ENCODE data around the gene PODN.

PODN gene

DNA sequence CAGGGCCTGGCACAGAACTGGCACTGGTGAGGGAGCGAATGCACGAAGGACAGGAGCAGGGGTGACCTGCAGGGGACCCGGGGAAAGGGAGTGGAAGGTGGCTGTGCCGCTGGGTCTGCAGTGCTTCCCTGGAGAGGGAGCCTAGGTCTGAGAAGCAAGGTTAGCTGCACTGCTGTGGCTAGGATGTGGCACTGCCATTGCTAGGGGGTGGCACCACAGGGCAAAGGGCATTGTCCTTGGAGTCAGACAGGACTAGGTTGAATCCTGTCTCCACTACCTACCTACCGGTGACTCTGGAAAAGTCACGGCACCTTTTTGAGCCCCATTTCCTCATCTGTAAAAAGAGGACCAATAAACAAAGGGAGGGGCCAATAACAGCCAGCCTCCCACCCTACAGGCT is 52.1 kb downstream of the PODN start:
- no peaks in the 10 kb centered on the region for H3K27me3 ChIP-seq (ENCODE audit: insufficient read depth, poor library complexity, severe bottlenecking)
- no peak overlapping the region for H3K4me3 ChIP-seq (replicated peaks; ENCODE audit: insufficient read depth, low read length)
- H3K27ac ChIP-seq (replicated peaks): no peak overlapping the region
- no peak for DNase-seq (ENCODE audit: low read depth in 1 of 2, low spot score in 1 of 2)
- no peak for TF ChIP-seq POLR2AphosphoS5 (IDR thresholded peaks at IDR 0.05; ENCODE audit: low read depth)
- no peak for TF ChIP-seq GABPA (IDR thresholded peaks at IDR 0.05; ENCODE audit: low read depth)
- TF ChIP-seq SPI1 (IDR thresholded peaks at IDR 0.05; ENCODE audit: borderline replicate concordance, low read depth): no peak
- TF ChIP-seq, protein P1, sequence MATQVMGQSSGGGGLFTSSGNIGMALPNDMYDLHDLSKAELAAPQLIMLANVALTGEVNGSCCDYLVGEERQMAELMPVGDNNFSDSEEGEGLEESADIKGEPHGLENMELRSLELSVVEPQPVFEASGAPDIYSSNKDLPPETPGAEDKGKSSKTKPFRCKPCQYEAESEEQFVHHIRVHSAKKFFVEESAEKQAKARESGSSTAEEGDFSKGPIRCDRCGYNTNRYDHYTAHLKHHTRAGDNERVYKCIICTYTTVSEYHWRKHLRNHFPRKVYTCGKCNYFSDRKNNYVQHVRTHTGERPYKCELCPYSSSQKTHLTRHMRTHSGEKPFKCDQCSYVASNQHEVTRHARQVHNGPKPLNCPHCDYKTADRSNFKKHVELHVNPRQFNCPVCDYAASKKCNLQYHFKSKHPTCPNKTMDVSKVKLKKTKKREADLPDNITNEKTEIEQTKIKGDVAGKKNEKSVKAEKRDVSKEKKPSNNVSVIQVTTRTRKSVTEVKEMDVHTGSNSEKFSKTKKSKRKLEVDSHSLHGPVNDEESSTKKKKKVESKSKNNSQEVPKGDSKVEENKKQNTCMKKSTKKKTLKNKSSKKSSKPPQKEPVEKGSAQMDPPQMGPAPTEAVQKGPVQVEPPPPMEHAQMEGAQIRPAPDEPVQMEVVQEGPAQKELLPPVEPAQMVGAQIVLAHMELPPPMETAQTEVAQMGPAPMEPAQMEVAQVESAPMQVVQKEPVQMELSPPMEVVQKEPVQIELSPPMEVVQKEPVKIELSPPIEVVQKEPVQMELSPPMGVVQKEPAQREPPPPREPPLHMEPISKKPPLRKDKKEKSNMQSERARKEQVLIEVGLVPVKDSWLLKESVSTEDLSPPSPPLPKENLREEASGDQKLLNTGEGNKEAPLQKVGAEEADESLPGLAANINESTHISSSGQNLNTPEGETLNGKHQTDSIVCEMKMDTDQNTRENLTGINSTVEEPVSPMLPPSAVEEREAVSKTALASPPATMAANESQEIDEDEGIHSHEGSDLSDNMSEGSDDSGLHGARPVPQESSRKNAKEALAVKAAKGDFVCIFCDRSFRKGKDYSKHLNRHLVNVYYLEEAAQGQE (IDR thresholded peaks at IDR 0.05; ENCODE audit: insufficient replicate concordance, low read depth): no peak
- TF ChIP-seq, protein P2, sequence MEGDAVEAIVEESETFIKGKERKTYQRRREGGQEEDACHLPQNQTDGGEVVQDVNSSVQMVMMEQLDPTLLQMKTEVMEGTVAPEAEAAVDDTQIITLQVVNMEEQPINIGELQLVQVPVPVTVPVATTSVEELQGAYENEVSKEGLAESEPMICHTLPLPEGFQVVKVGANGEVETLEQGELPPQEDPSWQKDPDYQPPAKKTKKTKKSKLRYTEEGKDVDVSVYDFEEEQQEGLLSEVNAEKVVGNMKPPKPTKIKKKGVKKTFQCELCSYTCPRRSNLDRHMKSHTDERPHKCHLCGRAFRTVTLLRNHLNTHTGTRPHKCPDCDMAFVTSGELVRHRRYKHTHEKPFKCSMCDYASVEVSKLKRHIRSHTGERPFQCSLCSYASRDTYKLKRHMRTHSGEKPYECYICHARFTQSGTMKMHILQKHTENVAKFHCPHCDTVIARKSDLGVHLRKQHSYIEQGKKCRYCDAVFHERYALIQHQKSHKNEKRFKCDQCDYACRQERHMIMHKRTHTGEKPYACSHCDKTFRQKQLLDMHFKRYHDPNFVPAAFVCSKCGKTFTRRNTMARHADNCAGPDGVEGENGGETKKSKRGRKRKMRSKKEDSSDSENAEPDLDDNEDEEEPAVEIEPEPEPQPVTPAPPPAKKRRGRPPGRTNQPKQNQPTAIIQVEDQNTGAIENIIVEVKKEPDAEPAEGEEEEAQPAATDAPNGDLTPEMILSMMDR (IDR thresholded peaks at IDR 0.05; ENCODE audit: insufficient read depth, low read length): no peak

DNA sequence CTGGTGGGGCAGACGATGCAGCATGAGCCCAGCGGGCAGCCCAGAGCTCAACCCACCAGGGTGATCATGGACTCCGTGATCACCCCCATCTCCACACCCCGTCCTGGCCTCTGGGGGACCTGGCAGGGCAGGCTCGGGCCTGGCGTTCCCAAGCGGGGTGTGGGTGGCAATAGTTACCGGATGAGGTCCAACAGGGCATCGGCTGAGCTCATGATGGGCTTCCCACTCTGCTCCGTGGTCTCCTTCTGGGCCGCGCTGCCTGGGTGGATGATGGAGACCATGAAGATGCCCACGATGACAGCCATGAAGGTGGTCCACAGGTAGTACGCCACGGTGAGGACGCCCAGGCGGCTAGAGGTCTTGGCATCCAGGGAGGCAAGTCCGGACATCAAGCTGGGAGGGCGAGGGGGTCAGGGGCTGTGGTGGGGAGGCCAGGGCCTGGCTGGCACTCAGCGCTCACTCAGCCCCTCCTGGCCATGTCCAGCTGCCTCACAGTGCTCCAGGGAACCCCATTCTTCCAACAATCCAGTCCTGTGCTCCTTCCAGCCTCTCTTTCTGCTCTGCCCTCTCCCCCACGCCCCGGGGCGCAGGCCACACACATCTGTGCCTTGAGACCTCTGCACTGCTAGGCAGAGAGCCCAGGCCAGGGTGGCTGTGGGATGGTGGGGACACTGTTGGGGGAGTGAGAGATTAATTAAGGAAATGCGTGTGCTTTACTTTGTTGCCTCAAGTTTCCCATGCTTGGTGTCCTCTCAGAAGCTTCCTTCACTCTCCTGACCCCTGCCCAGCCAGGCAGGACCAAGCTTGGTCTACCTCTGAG is 52.8 kb downstream of the PODN start:
- Histone ChIP-seq H3K27me3 (ENCODE audit: insufficient read depth, poor library complexity, severe bottlenecking) (no peaks in the 10 kb centered on the region), H3K27ac (replicated peaks) (no peak overlapping the region), H3K4me3 (replicated peaks; ENCODE audit: insufficient read depth, low read length) (no peak overlapping the region)
- TF ChIP-seq GABPA (IDR thresholded peaks at IDR 0.05; ENCODE audit: low read depth): no peak
- TF ChIP-seq, protein P2 (IDR thresholded peaks at IDR 0.05; ENCODE audit: insufficient read depth, low read length): no peak
- TF ChIP-seq, protein P1 (IDR thresholded peaks at IDR 0.05; ENCODE audit: insufficient replicate concordance, low read depth): no peak
- TF ChIP-seq POLR2AphosphoS5 (IDR thresholded peaks at IDR 0.05; ENCODE audit: low read depth): no peak
- TF ChIP-seq SPI1 (IDR thresholded peaks at IDR 0.05; ENCODE audit: borderline replicate concordance, low read depth): no peak
- no peak for DNase-seq (ENCODE audit: low read depth in 1 of 2, low spot score in 1 of 2)

DNA sequence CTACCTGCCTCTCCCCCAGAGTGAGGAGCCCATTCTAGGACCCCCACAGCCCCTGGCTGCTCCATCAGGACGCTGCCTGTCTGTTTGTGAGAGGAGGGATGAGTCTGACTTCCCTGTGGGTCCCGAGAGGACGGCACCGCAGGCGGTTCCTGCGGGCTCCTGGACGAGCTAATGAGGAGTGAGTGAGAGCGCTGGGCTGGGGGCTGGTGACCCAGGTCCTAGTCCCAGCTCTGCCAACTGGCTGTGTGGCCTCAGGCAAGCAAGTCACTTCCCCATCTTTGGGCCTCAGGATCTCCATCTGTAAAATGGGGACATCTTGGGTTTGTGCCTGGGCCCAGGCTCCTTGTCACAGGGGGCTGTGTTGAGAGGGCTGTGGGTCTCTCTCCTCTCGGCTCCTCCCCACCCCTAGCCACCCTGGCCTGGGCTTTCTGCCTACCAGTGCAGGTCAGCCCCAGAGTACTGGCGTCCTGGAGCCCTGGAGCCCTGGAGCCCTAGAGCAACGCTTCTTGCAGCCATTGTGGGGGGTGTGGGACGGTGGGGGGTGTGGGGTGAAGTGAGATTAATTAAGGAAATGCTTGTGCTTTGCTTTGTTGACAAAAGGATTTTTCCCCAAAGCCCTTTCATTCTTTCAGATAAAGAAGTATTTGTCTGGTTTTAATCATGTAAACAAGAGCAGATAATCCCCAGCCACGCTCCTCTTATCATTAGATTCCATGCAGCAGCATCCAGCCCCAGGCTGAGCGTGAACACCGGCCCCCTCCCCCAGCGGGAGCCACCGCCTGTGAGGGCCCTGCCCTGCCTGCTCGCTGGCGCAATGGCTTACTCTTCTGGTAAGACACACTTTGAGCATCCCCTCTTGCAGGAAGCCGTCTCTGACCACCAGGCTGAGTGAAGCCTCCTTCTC is 53.6 kb downstream of the PODN start:
- Histone ChIP-seq H3K27ac (replicated peaks) (no peak overlapping the region), H3K27me3 (ENCODE audit: insufficient read depth, poor library complexity, severe bottlenecking) (no peaks in the 10 kb centered on the region), H3K4me3 (replicated peaks; ENCODE audit: insufficient read depth, low read length) (no peak overlapping the region)
- no peak for DNase-seq (ENCODE audit: low read depth in 1 of 2, low spot score in 1 of 2)
- TF ChIP-seq SPI1 (IDR thresholded peaks at IDR 0.05; ENCODE audit: borderline replicate concordance, low read depth) (no peak), GABPA (IDR thresholded peaks at IDR 0.05; ENCODE audit: low read depth) (no peak), POLR2AphosphoS5 (IDR thresholded peaks at IDR 0.05; ENCODE audit: low read depth) (no peak)
- TF ChIP-seq, protein P1 (IDR thresholded peaks at IDR 0.05; ENCODE audit: insufficient replicate concordance, low read depth): no peak
- TF ChIP-seq, protein P2 (IDR thresholded peaks at IDR 0.05; ENCODE audit: insufficient read depth, low read length): no peak

Data from HL-60 (cell line).